GM18520 (cell line): ENCODE measurements around the gene MAEA.

ENCODE experiments used
- ATAC-seq: cut with Tn5 transposase; IDR thresholded peaks from one replicate; pipeline ENCODE4 v1.9.1; 2021; ENCODE audit not compliant: unreplicated experiment

MAEA gene

GRCh38 chr4:1249731-1250526 is 39.8 kb upstream of the MAEA start:
- peak; percentile 8 for ATAC-seq

DNA sequence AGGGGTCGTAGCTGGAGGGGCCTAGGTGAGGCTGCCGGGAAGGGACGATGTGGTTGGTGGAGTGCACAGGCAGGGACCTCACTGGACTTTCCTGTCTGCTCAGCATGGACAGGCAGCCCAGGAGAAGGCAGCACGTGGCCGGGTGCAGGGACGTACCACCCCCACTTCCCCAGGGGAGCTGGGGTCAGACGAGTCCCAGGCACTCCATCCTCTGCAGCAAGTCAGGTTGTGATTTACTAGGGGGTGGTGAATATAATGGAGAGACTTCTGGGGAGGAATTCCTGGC is 39.2 kb upstream of the MAEA start:
- no peak for ATAC-seq

- no peak for ATAC-seq
Measured at GRCh38 chr4:1250921-1251772, 38.5 kb upstream of the MAEA start.

- no peak for ATAC-seq
Measured at GRCh38 chr4:1251773-1252066, 38.0 kb upstream of the MAEA start.

- no peak for ATAC-seq
Measured at GRCh38 chr4:1252928-1253492, 36.7 kb upstream of the MAEA start.

- no peak for ATAC-seq
Measured at GRCh38 chr4:1253831-1254230, 35.9 kb upstream of the MAEA start.

GRCh38 chr4:1255151-1255550 is 34.5 kb upstream of the MAEA start:
- no peak for ATAC-seq

DNA sequence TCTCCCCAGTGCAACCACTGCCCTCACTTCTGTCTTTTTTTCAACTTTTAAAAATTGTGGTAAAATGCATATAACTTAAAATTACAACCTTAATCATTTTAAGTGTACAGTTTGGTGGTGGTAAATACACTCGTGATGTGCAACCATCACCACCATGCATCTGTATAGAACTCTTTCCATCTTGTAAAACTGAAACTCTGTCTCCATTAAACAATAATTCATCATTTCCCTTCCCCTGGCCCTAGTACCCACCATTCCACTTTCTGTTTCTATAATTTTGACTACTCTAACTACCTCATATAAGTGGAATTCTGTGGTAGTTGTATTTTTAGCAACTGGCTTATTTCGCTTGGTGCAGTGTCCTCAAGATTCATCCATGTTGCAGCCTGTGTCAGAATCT is 34.0 kb upstream of the MAEA start:
- ATAC-seq: no peak

DNA sequence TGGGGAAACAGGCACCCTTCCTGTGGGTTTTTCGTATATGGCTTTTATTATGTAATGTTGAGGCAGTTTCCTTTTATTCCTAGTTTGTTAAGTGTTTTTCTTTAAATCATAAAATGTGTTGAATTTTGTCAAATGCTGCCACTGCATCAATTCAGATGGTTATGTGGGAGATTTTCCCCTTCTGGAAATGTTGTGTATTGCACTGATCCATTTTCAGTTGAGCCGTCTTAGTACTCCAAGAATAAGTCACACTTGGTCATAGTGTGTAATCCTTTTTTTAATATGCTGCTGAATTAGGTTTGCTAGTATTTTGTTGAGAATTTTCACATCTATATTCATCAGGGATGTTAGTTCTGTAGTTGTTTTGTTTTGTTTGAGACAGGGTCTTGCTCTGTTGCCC is 31.2 kb upstream of the MAEA start:
- ATAC-seq: no peak

- ATAC-seq: no peak
Measured at GRCh38 chr4:1259966-1260365, 29.7 kb upstream of the MAEA start.

- ATAC-seq: no peak
Measured at GRCh38 chr4:1260418-1261106, 29.1 kb upstream of the MAEA start.

- ATAC-seq: no peak
Measured at GRCh38 chr4:1261107-1261928, 28.4 kb upstream of the MAEA start.

- ATAC-seq: no peak
Measured at GRCh38 chr4:1264942-1265341, 24.7 kb upstream of the MAEA start.

DNA sequence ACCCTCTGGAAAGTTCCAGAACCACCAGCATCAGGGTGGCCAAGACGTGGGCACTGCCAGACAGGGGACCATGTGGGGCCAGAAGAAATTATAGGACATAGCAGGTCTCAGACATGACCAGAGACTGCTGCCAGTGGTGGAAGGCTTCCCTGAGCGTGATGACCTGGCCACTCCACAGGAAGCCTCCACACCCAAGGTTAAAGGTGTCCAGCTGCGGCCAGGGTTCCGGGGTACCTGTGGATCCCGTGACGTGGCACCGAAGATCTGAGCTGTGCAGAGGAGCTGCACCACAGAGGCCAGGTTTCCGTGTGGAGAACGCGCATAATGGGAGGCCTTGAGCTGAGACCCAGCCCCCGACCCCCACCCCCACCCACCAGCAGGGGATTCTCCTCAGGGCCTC is 24.3 kb upstream of the MAEA start:
- ATAC-seq: no peak

DNA sequence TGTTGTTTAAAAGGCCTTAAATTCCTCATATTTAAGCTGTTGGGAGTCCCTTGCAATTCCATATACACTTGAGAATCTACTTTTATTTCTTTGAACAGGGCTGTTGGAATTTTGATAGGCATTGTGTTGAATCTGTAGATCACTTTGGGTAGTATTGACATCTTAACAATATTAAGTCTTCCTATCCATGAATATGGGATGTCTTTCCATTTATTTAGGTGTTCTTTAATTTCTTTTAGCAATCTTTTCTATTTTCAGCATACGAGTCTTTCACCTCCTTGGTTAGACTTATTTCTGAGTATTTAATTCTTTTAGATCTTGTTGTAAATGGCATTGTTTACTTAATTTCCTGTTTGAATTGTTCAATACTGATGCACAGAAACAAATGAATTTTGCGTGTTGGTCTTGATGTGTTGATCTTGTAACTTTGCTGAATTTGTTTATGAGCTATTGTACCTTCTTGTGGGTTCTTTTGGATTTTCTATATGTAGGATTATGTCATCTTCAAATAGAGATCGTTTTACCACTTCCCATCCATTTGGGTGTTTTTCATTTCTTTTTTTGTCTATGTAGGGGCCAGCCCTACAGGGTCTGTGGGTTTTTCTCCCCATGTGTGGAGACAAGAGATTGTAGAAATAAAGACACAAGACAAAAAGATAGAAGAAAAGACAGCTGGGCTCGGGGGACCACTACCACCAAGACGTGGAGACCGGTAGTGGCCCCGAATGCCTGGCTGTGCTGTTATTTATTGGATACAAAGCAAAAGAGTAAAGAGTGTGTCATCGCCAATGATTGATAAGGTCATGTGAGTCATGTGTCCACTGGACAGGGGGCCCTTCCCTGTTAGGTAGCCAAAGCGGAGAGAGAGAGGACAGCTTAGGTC is 22.6 kb upstream of the MAEA start:
- ATAC-seq: peak; percentile 17

- ATAC-seq: no peak
Measured at GRCh38 chr4:1269209-1269608, 20.5 kb upstream of the MAEA start.

DNA sequence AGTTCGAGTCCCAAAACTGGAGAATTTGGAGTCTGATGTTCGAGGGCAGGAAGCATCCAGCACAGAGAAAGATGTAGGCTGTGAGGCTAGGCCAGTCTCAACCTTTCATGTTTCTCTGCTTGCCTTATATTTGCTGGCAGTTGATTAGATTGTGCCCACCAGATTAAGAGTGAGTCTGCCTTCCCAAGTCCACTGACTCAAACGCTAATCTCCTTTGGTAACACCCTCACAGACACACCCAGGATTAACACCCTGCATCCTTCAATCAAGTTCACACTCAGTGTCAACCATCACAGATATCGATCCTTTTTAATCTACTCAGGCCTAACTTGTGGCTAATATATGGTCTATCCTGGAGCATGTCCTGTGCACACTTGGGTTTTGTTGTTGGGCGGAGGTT is 18.0 kb upstream of the MAEA start:
- ATAC-seq: no peak

DNA sequence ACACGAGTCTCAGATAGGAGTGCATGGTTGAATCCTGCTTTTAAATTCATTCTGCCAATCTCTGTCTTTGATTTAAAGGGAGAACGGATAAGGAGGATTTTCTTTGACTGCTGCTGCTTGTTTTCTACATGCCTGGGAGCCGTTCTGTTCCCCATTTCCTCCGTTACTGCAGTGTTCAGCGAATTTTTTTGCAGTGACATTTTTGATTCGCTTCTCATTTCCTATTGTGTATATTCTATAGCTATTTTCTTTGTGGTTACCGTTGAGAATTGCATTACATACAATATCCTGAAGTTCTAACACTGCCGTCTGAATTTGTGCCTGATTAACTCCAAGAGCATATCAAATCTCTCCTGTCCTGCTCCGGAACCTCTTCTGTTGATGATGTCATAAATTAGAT is 14.8 kb upstream of the MAEA start:
- no peak for ATAC-seq

GRCh38 chr4:1276984-1277383 is 12.7 kb upstream of the MAEA start:
- ATAC-seq: no peak
